HS-27A (cell line): Measurements from ENCODE around the gene FIBCD1.

ENCODE experiments used
- DNase-seq: peaks from one replicate; pipeline ENCODE4 v3.0.0-alpha.2; 2012; ENCODE audit warnings: low read depth, missing footprints

Gene FIBCD1

DNA sequence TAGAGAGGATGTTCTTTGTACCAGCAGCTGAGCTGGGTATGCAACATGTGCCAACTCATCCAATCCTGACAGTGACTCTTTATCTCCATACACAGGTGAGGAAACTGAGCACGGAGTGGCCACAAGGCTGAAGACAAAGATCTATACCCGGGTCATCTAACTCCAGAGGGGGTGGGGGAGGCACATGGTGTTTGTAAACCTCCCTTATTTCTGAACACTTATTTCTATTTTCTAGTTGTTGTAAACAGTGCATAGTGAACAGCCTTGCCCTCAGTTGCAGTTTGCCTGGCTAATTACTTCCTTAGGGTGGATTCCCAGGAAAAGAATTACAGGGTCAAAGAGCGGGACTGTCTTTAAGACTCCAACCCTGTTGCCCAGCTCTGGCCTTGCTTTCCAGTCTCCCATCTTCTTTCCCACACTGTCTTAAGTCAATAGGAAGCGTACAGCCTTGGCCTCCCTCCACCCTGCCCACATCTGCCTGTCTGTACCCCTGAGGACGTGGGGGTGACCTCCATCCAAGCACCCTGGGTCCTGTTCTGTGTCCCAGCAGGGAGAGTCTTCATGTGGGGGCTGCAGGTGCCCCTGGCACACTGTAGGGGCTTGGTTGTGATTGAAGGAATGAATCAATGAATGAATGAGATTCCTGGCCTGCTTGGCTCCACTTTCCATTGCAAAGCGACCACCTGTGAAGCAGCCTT is 13.2 kb upstream of the FIBCD1 start:
- no peak for DNase-seq

- DNase-seq, result no peak
Observed at GRCh38 chr9:130950039-130950311, 10.9 kb upstream of the FIBCD1 start.

GRCh38 chr9:130949188-130950038 is 10.4 kb upstream of the FIBCD1 start:
- DNase-seq, result no peak

GRCh38 chr9:130948266-130948665 is 9.2 kb upstream of the FIBCD1 start:
- no peak for DNase-seq

GRCh38 chr9:130947618-130948140 is 8.6 kb upstream of the FIBCD1 start:
- DNase-seq, result no peak

DNA sequence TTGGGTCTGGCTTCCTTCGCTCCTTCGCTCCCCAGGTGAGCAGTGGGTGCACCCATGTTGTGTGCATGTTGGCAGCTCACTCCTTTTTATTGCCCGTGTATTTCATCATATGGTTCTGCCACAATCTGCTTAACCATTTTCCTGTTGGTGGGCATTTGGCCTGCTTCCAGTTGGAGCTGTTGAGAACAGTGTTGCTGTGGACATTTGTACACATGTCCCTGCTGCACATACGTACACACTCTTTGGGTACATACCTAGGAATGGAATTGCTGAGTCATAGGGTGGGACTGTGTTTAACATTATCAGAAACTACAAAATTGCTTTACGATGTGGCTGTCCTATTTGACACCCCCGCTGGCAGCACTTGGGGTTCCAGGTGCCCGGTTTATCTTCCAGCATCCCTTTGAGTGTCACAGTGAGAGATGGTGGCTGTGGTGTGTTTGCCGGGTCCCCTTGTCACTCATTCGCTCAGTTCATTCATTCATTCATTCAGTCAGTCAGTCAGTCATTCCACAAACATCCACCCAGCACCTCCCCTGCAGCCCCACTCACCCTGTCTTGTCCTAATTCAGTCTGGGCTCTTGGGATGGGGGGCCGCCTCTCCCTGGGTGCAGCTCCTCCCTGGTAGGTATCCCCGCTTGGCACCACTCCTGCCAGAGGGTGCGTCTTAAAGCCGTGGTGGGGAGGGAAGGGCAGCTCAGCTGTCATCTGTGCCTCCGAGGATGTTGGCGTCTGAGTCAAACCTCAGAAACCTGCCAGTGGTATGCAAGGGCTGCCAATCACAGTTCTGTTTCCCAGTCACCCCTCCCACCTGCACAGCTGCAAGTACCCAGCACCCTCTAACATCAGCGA is 7.9 kb upstream of the FIBCD1 start:
- no peak for DNase-seq

DNA sequence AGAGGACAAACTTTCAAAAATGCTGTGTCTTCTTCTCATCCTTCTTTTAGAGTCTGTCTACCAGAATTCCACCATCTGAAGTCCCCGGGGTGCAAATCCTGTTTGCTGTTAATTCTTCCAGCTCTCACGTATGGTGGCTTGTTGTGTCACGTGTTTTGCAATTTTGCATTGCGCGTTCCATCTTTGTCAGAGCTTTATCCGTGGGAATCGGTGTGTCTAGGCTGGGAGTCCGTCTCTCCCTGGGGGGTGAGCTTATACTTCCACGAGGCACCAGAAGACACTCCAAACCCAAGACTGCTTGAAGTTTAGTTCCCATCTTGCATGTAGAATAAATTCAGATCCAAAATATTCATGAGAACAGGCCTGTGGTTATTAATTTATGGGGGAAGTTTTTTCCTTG is 6.1 kb upstream of the FIBCD1 start:
- DNase-seq, result no peak

DNA sequence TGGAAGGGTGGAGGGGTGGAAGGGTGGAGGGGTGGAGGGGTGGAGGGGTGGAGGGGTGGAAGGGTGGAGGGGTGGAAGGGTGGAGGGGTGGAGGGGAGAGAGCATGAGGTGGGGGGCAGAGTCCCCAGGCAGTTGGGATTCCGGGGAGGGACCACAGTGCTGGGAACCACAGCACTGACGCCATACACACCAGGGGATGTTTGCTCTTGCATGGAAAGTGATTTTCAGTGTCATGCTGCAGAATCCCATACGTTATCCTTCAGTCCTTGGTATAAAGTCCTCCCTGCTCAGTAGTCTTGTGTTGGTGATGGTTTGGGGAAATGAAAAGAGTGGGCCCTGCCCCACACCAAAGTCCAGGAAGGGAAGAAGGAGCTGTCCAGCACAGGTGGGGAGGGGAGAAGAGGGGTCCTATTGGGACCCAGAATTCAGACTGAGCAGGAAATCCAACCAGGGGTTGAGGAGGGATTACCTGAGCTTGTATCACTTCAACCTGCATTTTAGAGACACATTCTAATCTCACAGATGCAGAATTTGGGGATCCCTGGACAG is 5.5 kb upstream of the FIBCD1 start:
- no peak for DNase-seq

- no peak for DNase-seq
Observed at GRCh38 chr9:130943777-130944176, 4.7 kb upstream of the FIBCD1 start.

DNA sequence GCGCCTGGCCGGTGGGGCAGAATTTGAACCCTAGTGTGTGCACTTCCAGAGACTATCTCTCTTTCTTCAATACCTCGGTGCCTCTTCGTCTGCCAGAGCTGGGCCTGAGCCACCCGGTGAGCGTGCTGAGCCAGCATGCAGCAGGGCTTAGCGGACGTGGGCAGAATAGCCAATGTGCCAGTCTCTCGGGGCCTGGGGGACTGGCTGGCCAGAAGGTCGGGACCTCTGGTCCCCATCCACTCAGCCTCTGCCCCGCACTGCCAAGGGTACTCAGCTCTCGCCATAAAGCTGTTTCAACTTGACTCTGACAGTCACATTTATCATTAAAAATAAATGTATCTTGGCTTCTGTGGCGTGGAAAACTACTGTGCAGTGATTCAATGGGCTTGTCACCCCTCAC is 4.2 kb upstream of the FIBCD1 start:
- no peak for DNase-seq

DNA sequence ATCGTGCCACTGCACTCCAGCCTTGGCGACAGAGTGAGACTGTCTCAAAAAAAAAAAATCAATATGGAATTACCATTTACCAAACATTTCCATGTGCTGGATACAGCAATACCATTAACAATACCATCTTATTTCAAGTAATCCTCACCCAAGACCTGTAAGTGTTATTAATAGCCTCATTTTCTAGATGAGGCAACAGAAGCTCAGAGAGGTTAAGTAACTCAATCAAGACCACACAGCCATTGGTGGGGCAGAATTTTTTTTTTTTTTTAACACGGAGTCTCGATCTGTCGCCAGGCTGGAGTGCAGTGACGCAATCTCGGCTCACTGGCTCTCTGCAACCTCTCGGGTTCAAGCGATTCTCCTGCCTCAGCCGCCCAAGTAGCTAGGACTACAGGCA is 3.6 kb upstream of the FIBCD1 start:
- DNase-seq, result no peak

DNA sequence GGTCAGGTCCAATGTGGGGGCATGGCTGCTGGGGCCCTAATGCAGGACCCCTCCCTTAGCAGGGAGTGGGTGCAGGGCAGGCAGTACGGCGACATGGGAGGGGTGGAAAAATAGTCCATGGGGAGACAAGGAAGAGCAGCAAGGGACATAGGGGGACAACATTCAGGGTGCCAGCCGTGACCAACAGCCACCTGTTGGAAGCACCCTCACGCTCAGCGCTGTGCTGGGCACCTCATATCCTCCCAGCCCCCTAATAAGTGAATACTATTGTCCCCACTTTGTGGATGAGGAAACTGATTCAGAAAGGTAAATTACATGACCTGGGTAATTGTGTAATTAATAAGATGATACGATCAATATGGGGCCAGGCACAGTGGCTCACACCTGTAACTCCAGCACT is 3.0 kb upstream of the FIBCD1 start:
- DNase-seq, result no peak

GRCh38 chr9:130940693-130941576 is 1.9 kb upstream of the FIBCD1 start:
- no peak for DNase-seq

DNA sequence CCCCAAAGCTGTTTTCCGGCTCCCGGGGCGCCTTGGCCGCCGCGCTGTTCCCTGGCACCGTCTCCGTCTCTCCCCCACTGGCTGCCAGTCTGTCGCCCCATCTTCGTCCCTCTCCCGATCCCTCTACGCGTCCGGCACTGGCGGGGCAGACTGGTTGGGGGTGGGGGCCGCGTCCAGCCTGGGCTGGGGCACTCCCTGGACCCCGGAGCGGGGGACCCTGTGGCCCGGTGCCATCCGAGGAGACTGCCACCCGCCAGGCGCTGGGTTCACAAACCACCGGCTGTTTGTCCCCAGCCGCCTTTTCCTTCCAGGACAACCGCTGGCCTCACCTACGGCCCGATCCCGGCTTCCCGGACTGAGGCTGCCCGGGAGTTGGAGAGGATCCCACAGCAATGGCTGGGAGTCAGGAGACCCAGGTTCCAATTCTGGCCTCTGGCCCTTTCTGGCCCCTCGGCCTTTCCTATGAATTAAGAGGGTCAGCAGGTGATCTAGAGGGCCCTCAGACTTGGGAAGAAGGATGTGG is 1.0 kb upstream of the FIBCD1 start:
- no peak for DNase-seq

GRCh38 chr9:130939405-130940026 is 469 bp upstream of the FIBCD1 start:
- no peak for DNase-seq

DNA sequence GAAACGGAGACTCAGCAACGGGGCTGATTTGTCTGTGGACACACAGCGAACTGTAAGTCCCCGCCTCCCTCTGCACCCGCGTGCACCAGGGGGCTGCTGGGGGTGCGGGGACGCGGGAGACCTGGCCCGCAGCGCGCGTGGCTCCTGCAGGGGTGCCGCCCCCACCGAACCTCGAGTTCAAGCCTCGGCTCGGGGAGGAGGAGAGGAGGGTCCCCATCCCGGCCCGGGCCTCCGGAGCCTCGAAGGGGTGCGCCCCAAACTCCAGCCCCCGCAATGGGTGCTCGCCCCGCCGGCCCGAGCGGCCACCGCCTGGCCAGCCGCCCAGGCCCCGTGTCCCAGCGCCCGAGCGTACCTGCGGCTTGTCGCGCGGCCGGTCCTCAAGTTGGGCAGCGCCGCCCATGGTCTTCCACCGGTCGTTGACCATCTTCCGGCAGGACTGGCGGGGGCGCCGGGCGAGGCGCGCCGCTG is 829 bp downstream of the FIBCD1 start:
- DNase-seq, result no peak

- DNase-seq, result no peak
Observed at GRCh38 chr9:130937146-130938076, 1.6 kb downstream of the FIBCD1 start.

DNA sequence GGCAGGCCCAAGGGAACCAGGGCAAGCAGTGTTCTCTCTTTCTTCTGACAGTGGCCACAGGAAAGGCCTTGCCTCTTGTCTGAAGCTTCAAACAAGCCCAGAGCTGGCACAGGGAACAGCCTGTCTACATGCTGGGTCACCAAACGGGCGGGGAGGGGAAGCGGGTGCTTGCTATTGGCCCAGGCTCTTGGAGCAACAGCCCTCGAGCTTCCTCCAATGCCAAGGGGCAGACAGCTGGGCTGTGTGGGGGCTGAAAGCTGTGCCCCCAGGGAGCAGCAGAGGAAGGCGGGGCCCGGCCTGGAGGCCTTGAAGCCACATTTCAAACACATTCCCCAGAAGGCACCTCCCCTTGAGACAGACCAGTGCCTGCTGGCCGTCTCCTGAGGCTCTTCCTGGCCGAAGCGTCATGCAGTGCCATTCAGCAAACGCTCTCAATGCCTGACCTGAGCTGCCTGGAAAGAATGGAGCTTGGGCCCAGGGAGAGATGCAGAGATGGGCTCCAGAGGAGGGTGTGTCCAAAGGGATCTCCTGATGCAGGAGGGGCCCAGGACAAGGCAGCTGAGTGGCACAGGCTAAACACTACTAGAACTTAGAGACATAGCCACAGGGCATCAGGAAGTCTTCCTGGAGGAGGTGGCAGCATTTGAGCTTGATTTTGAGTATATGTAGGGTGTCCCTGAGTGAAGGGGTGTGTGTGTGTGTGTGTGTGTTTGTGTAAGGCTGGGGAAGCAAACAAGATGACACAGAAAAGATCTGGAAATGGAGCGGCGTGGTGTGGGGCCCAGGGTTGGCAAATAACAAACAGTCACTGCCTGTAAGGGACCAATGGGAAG is 2.5 kb downstream of the FIBCD1 start:
- DNase-seq, result peak; percentile 58
